Nephron progenitor cell (in vitro differentiated cells): ENCODE results near the gene FPR1.
"Not testable (repeated sequence)": the region's sequence is repeated elsewhere in the genome, so short reads cannot be mapped to it uniquely, and the experiment has no call there.

Source experiments
- DNase-seq: peaks from one replicate; pipeline ENCODE4 v3.0.0; 2021
- H3K27ac Mint-ChIP-seq: 2 replicates; pipeline ENCODE4 v1.8.0; 2021; ENCODE audit warnings: mild to moderate bottlenecking, moderate library complexity, mixed read lengths
- H3K27me3 Mint-ChIP-seq: 2 replicates; pipeline ENCODE4 v1.8.0; 2021; ENCODE audit warnings: mild to moderate bottlenecking, low read depth, mixed read lengths; ENCODE audit not compliant: poor library complexity
- H3K36me3 Mint-ChIP-seq: 2 replicates; pipeline ENCODE4 v1.8.0; 2021; ENCODE audit warnings: low read depth, mixed read lengths
- H3K4me1 Mint-ChIP-seq: 2 replicates; pipeline ENCODE4 v1.8.0; 2021; ENCODE audit warnings: mixed read lengths
- H3K4me3 Mint-ChIP-seq: 2 replicates; pipeline ENCODE4 v1.8.0; 2021; ENCODE audit warnings: mild to moderate bottlenecking, moderate library complexity, mixed read lengths
- H3K9me3 Mint-ChIP-seq: 2 replicates; pipeline ENCODE4 v1.8.0; 2021; ENCODE audit warnings: mild to moderate bottlenecking, moderate library complexity, mixed read lengths
- TF ChIP-seq, protein P1 (sequence below): fragments of 200-600 bp; sonication (generic); IDR thresholded peaks from 2 replicates; pipeline ENCODE4 v1.5.0; 2021; ENCODE audit warnings: antibody characterized with exemption

FPR1 gene

DNA sequence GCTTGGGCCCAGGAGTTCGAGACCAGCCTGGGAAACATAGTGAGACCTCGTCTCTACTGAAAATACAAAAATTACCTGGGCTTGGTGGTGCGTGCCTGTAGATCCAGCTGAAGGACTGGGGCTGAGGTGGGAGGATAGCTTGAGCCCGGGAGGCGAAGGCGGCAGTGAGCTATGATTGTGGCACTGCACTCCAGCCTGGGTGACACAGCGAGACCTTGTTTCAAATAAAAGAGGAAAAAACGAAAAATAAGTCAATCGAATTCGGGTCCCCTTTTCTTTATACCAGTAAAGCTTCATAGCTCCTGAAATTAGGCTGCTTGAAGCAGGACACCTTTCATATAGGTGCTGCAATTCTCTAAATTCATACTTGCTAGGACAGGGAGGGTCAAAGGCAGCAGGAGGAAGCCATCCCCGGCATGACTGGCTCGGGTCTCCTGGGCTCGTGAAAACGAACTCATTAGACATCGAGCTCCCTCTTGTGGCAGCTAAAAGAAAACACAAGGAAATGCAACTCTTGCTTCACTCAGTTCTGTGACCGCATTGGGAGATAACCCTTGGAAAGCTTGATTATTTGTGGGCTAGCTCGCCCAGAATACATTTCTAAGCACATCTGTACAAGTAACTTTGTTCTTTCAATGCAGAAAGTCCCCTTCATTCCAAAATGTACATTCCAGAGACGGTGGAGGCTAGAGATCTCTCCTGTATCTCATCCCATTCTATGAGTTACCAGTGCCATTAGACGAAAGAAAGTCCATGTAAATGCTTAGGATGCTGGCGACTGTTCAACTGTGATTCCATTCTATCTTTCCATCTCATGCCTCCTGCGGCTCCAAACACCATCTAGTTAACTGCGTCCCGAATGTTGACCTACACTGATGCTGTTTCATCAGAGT is 26.1 kb upstream of the FPR1 start:
- H3K27ac Mint-ChIP-seq, result no peak overlapping the region
- no peaks in the 10 kb centered on the region for H3K36me3 Mint-ChIP-seq
- DNase-seq, result peak; percentile 55
- H3K4me1 Mint-ChIP-seq, result no peaks in the 10 kb centered on the region
- peaks cover 11% of the 10 kb centered on the region for H3K27me3 Mint-ChIP-seq
- H3K9me3 Mint-ChIP-seq, result peaks cover 10% of the 10 kb centered on the region
- TF ChIP-seq, protein P1, sequence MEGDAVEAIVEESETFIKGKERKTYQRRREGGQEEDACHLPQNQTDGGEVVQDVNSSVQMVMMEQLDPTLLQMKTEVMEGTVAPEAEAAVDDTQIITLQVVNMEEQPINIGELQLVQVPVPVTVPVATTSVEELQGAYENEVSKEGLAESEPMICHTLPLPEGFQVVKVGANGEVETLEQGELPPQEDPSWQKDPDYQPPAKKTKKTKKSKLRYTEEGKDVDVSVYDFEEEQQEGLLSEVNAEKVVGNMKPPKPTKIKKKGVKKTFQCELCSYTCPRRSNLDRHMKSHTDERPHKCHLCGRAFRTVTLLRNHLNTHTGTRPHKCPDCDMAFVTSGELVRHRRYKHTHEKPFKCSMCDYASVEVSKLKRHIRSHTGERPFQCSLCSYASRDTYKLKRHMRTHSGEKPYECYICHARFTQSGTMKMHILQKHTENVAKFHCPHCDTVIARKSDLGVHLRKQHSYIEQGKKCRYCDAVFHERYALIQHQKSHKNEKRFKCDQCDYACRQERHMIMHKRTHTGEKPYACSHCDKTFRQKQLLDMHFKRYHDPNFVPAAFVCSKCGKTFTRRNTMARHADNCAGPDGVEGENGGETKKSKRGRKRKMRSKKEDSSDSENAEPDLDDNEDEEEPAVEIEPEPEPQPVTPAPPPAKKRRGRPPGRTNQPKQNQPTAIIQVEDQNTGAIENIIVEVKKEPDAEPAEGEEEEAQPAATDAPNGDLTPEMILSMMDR, result peak; percentile 61
- H3K4me3 Mint-ChIP-seq, result no peak overlapping the region

DNA sequence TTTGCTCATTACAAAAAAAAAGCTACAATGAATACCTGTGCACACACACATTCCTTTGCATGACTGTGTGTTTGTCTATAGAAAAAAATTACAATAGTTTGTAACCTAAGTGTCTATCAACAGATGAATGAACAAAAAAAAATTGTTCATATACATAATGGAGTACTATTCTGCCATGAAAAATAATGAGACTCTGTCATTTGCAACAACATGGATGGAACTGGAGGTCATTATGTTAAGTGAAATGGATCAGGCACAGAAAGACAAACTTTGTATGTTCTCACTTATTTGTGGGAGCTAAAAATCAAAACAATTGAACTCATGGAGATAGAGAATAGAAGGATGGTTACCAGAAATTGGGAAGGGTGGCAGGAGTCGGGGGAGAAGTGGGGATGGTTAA is 24.9 kb upstream of the FPR1 start:
- not testable (repeated sequence) for H3K36me3 Mint-ChIP-seq, H3K4me3 Mint-ChIP-seq, H3K4me1 Mint-ChIP-seq, H3K27ac Mint-ChIP-seq, DNase-seq
- Mint-ChIP-seq H3K9me3 (peaks cover 11% of the 10 kb centered on the region), H3K27me3 (peaks cover 14% of the 10 kb centered on the region)

DNA sequence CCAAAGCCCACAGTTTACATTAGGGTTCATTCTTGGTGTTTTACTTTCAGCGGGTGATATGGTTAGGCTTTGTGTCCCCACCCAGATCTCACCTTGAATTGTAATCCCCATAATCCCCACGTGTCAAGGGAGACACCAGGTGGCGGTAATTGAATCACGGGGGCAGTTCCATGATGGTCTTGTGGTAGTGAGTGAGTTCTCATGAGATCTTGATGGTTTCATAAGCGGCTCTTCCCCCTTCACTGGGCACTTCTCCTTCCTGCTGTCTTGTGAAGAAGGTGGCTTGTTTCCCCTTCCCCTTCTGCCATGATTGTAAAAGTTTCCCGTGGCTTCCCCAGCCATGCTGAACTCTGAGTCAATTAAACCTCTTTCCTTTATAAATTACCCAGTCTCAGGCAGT is 21.3 kb upstream of the FPR1 start:
- Mint-ChIP-seq H3K27me3 (peaks cover 8% of the 10 kb centered on the region), H3K4me1 (no peaks in the 10 kb centered on the region), H3K27ac (no peak overlapping the region), H3K4me3 (no peak overlapping the region), H3K9me3 (peaks cover 19% of the 10 kb centered on the region), H3K36me3 (no peaks in the 10 kb centered on the region)
- no peak for DNase-seq
- TF ChIP-seq, protein P1, result no peak

DNA sequence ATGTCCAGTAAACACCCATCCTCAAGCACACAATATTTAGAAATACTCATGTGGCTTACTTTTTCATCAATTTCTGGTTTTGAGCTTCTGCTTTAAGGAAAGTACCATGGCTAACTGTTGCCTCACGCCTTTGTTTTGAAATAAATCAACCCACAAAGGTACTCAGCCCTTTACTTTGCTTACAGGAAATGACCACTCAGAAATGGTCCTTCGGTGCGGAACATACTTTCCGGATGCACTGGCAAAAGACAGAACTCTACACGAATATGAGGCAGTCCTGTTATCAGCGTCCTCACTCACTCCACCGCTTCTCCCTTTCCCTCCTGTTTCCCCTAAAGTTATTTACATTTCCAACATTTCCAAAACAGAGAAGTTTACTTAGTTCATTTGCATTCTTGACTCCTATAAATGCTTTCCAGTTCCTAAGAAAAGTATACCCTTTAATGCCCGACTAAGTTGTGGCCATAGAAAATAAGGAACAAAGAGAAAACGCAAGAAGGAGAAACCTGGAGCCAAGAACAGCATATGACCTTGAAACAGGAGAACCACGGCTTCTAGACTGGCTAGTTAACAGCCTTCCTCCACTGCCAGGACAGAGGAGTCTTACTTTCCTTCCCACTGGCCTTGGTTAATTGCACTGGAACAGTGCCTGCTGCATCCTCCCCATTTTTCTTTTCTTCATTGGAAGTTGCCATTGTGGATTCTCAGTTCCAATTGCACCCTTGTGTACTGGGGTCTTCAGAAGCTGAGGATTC is 19.9 kb upstream of the FPR1 start:
- Mint-ChIP-seq H3K27me3 (peaks cover 6% of the 10 kb centered on the region), H3K36me3 (no peaks in the 10 kb centered on the region), H3K4me1 (no peaks in the 10 kb centered on the region), H3K9me3 (peaks cover 19% of the 10 kb centered on the region), H3K4me3 (no peak overlapping the region), H3K27ac (no peak overlapping the region)
- TF ChIP-seq, protein P1, result no peak
- no peak for DNase-seq

DNA sequence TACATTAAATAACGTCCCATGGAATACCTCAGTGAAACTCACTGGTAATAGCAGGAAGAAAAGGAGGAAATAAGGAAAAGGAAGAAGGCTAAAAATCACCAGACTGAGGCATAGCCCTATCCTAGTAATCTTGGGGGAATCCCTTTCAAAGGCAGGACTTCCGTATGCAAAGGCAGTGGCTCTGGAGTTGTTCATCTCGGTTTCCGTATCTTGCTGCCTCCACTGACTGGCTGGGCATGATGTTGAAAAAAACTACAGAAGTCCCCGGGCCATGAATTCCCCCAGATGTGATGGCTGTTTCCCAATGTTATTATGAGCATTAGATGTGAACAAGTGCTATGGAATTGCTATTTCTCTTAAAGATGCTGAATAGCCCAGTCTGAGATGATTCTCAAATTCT is 14.8 kb upstream of the FPR1 start:
- Mint-ChIP-seq H3K9me3 (peaks cover 46% of the 10 kb centered on the region), H3K36me3 (no peaks in the 10 kb centered on the region), H3K27me3 (peaks cover 9% of the 10 kb centered on the region), H3K4me1 (no peaks in the 10 kb centered on the region), H3K4me3 (no peak overlapping the region), H3K27ac (no peak overlapping the region)
- no peak for DNase-seq
- TF ChIP-seq, protein P1, result no peak

DNA sequence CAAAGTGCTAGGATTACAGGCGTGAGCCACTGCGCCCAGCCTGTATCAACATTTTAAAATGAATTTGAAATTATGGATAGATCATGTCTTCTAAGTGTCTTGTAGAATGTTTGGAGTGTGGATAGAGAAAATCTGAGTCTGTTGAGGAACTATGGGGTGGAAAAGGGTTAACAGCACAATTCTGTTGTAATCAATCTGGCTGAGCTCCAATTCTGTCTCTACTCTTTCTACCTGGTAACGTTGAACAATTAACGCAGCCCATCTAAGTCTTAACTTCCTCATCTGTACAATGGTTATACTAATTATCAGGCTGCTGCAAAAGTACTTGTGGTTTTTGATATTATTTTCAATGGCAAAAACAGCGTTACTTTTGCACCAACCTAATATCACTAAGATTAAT is 13.4 kb upstream of the FPR1 start:
- DNase-seq, result no peak
- peaks cover 12% of the 10 kb centered on the region for H3K27me3 Mint-ChIP-seq
- H3K4me1 Mint-ChIP-seq, result no peaks in the 10 kb centered on the region
- no peak overlapping the region for H3K4me3 Mint-ChIP-seq
- H3K36me3 Mint-ChIP-seq, result no peaks in the 10 kb centered on the region
- no peak overlapping the region for H3K27ac Mint-ChIP-seq
- TF ChIP-seq, protein P1, result no peak
- H3K9me3 Mint-ChIP-seq, result peaks cover 45% of the 10 kb centered on the region
